NK-92 (cell line): ENCODE data around the gene PPM1K.

Experiments used
- DNase-seq: peaks from one replicate; lab custom pipeline; 2025; ENCODE audit not compliant: unreplicated experiment; lab: John Stamatoyannopoulos, UW

The PPM1K gene

GRCh38 chr4:88277711-88278225 is 6.6 kb downstream of the PPM1K start:
- no peak for DNase-seq

GRCh38 chr4:88276952-88277710 is 7.2 kb downstream of the PPM1K start:
- DNase-seq, result no peak

GRCh38 chr4:88275949-88276515 is 8.3 kb downstream of the PPM1K start:
- no peak for DNase-seq

- no peak for DNase-seq
These were observed 8.8 kb downstream of the PPM1K start for GRCh38 chr4:88275516-88275915.

GRCh38 chr4:88268913-88269312 is 15.4 kb downstream of the PPM1K start:
- DNase-seq, result no peak

DNA sequence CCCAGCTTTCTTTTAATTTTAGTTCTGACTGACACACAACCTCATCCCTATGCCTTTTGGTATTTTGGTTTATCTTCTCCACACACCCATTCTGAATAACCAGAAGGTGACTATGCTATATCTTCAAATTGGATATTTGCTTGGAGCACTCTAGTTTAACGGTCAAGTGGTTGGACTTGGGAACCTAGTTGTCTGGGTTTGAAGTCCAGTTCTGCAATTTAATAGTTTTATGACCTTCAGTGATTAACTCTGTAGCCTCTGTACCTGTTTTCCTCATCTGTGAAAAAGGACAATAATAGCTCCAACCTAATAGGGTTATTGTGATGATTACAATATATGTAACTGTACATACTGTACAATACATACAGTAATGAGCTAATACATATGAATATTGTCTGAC is 20.0 kb downstream of the PPM1K start:
- no peak for DNase-seq

- no peak for DNase-seq
These were observed 26.6 kb downstream of the PPM1K start for GRCh38 chr4:88257726-88258125.

DNA sequence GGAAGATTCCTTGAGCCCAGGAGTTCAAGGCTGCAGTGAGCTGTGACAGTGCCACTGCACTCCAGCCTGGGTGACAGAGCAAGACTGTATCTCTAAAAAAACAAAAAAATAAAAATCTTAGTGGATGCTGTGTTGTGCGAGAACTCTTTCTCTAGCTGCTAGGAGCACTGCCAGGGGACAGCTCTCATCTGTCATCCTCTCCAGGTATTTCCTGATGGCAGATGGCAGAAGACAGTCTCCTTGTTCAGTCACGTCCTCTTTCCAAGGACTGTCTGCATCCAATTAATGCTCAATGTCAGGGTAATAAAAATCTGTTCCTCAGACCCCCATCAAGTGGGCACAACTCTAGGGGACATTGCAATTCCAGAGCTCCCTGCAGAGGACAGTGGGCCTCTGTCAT is 29.2 kb downstream of the PPM1K start:
- no peak for DNase-seq

- DNase-seq, result no peak
These were observed 32.4 kb downstream of the PPM1K start for GRCh38 chr4:88251924-88252323.

GRCh38 chr4:88247148-88247547 is 37.2 kb downstream of the PPM1K start:
- no peak for DNase-seq

DNA sequence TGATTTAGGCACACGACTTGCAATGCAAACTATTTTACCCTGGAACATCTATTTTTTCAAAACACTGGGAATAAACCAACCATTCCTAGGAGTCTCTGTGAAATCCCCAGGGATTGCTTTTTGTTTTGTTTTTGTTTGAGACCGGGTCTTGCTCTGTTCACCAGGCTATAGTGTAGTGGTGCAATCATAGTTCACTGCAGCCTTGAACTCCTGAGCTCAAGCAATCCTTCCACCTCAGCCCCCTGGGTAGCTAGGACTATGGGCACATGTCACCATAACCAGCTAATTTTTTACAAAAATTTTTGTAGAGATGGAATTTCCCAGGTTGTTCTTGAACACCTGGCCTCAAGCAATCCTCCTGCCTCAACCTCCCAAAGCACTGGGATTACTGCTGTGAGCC is 37.8 kb downstream of the PPM1K start:
- no peak for DNase-seq

DNA sequence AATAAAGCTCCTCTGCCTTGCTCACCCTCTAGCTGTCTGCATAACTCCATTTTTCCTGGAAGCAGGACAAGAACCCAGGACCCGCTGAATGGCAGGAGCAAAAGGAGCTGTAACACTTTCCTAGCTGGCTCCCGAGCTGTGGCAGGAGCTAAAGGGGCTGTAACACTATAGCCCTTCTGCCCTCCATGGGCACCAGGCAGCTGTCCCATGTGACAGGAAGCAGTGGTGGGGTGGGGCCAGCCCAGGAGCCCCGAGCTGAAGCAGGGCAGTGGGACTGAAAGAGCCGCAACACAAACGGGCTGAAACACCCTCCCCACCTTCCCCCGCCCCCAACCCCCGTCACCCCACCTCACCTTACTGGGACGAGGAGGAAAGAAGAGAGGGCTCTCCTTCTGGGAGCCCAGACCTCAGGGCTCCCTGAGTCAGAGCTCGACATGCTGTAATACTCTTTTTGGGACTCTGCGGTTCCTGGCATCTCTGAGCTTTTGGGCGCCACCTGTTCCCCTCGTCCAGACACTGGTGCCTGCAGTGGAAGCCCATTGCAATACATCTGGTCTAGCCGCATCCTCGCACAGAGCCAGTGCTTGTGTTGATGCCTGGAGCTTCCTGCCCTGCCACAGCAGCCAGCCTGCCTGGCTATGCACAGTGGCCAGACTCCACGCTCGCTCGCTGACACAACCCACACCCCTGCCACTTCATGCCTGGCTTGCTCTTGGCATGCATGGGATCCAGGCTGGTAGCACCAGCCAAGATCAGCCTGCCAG is 39.4 kb downstream of the PPM1K start:
- no peak for DNase-seq

DNA sequence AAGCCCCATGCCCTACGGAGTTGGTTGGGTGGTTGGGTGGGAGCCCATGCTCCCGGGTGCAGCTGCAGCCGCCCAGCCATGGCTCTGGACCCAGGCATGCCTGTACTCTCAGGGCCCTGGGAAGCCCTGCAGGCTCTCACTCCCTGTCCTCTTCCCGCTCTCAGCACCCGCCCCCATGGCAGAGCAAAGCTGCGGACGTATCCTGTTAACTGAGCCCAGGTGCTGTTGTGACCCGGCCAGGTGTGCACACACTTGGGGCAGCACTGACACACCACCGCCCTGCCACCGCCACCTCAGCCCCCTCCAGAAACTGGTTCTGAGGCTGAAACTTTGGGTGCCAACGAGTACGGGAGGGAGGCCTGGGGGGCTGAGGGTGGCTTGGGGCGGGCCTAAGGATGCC is 40.3 kb downstream of the PPM1K start:
- no peak for DNase-seq

GRCh38 chr4:88242144-88242543 is 42.2 kb downstream of the PPM1K start:
- no peak for DNase-seq

GRCh38 chr4:88240297-88240714 is 44.1 kb downstream of the PPM1K start:
- no peak for DNase-seq

- no peak for DNase-seq
These were observed 53.2 kb downstream of the PPM1K start for GRCh38 chr4:88230969-88231771.

GRCh38 chr4:88230461-88230891 is 53.9 kb downstream of the PPM1K start:
- no peak for DNase-seq

DNA sequence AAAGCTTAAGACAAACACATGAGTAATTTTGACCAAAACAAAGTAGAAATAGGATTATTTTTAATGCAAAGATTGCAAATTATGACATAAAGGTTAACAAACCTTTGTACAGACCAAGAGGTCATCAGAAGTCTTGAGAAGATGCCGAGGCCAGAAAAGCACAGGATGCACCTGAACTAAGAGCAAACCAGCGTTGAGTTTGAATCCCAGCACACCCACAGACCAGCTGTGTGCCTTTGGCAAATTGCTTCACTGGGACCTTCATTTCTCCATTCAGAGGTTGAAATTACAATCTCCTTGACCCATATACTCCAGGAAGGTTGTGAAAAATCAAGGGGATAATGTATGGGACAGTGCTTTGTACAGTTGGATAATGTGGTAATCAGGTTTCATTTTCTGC is 56.6 kb downstream of the PPM1K start:
- DNase-seq, result no peak

DNA sequence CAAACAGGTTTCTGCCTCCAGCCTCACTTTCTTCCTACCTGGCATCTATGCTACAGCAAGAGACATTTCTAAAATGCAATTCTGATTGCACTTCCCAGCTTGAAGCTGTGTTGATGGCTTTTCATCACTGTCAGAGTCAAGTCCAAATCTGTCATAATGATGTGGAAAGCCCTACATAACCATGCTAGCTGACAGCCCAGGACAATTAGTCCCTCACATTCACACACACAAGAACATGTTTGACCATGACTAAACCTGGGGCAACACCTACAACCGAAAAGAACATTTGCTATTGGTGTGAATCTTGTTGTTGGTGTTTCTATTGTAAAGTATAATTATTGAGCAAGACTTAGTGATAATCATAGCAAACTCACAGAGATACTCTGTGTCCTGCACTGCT is 58.2 kb downstream of the PPM1K start:
- DNase-seq, result no peak

- no peak for DNase-seq
These were observed 58.9 kb downstream of the PPM1K start for GRCh38 chr4:88225232-88226105.
